ENCODE results near the gene PTGS2.

The PTGS2 gene

GRCh38 chr1:186681801-186682200, 1.6 kb upstream of the PTGS2 start:
- H3K4me3 ChIP-seq (ENCODE audit: low read depth, low read length), result peak overlapping the region; percentile 85
- TF ChIP-seq, protein P1, sequence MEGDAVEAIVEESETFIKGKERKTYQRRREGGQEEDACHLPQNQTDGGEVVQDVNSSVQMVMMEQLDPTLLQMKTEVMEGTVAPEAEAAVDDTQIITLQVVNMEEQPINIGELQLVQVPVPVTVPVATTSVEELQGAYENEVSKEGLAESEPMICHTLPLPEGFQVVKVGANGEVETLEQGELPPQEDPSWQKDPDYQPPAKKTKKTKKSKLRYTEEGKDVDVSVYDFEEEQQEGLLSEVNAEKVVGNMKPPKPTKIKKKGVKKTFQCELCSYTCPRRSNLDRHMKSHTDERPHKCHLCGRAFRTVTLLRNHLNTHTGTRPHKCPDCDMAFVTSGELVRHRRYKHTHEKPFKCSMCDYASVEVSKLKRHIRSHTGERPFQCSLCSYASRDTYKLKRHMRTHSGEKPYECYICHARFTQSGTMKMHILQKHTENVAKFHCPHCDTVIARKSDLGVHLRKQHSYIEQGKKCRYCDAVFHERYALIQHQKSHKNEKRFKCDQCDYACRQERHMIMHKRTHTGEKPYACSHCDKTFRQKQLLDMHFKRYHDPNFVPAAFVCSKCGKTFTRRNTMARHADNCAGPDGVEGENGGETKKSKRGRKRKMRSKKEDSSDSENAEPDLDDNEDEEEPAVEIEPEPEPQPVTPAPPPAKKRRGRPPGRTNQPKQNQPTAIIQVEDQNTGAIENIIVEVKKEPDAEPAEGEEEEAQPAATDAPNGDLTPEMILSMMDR (conservative IDR thresholded peaks at IDR 0.05; ENCODE audit: low read depth, low read length), result no peak
- DNase-seq (ENCODE audit: low read depth), result peak; percentile 72

DNA sequence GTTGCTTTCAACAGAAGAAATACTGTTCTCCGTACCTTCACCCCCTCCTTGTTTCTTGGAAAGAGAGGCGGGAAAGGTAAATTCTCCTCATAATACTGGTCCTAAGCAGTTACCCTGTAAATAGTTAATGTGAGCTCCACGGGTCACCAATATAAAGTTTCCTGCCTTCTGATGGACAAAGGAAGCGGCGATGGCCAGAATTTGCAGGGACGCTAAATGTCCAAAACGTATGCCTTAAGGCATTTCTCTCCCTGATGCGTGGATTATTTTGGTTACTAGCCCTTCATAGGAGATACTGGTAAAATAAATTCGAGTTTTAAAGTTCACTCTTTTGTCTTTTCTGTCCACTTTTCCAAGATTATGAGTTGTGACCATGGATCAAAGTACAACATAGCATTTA, 898 bp upstream of the PTGS2 start:
- H3K4me3 ChIP-seq (ENCODE audit: low read depth, low read length), result peak overlapping the region; percentile 85
- TF ChIP-seq, protein P1 (conservative IDR thresholded peaks at IDR 0.05; ENCODE audit: low read depth, low read length), result no peak
- DNase-seq (ENCODE audit: low read depth), result peak; percentile 31

DNA sequence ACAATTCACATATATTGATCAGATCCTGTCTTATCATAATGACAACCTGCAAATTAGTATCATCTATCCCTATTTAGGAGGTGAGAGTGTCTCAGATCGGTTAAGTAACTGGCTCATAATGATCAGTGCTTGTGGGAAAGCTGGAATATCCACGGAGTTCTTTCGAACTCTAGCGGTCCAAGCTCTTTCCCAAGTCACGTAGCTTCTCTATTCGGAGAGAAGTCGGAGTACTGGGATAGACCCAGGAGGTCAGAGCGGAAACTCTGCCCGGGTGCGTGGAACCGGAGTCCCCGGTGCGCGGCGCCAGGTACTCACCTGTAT, 339 bp downstream of the PTGS2 start:
- peak overlapping the region; percentile 85 for H3K4me3 ChIP-seq (ENCODE audit: low read depth, low read length)
- DNase-seq (ENCODE audit: low read depth), result no peak
- TF ChIP-seq, protein P1 (conservative IDR thresholded peaks at IDR 0.05; ENCODE audit: low read depth, low read length), result no peak

DNA sequence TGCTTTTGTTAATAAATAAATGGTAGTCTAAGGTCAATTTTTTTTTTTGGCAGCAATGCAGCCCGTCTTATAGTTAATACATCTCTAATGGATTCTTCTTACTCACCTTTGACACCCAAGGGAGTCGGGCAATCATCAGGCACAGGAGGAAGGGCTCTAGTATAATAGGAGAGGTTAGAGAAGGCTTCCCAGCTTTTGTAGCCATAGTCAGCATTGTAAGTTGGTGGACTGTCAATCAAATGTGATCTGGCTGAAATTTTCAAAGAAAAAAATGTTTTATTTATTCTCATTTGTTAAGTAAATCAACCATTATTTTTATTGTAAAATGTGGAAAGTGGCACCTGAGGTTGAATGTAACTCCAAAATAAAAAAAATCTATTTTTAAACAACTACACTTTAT, 2.1 kb downstream of the PTGS2 start:
- H3K4me3 ChIP-seq (ENCODE audit: low read depth, low read length), result no peak overlapping the region
- TF ChIP-seq, protein P1 (conservative IDR thresholded peaks at IDR 0.05; ENCODE audit: low read depth, low read length), result no peak
- no peak for DNase-seq (ENCODE audit: low read depth)

DNA sequence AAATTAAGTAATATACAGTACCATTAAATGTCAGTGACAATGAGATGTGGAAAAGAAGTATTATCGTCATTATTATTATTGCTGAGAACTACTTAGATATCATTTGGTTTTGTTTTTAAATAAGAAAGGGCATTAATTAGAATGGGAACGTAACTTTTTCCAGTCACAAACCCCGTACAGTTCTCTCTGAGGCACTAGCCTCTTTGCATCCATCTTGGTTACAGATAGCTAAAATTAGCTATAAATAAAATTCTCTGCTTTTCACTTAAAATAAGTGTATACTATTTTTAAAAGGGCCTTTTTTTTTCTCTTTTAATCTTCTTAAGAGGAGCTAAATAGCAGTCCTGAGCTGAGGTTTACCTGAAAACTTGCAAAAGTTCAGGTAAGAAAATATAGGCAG, 7.6 kb downstream of the PTGS2 start:
- TF ChIP-seq, protein P1 (conservative IDR thresholded peaks at IDR 0.05; ENCODE audit: low read depth, low read length), result no peak
- no peak for DNase-seq (ENCODE audit: low read depth)

DNA sequence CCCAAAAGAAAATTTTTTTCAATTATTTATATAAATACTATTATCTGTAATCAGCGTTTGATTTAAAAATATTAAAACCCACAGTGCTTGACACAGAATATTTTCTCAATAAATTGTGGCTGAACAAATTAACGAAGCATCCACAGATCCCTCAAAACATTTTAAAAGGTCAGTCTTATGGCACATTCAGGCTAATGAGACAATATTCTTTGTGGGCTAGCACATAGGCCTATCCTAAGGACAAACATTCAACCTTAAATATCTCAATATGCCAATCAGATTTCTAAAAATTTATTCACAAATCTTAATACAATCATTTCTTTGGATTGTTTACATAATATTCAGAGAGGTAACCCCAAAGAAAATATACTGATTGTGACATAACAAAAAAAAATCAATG, 8.1 kb downstream of the PTGS2 start:
- DNase-seq (ENCODE audit: low read depth), result no peak
- TF ChIP-seq, protein P1 (conservative IDR thresholded peaks at IDR 0.05; ENCODE audit: low read depth, low read length), result no peak
- H3K4me3 ChIP-seq (ENCODE audit: low read depth, low read length), result no peak overlapping the region

More for the DNA sequence above, 7.6 kb downstream of the PTGS2 start:
- H3K4me3 ChIP-seq (ENCODE audit: low read depth, low read length), result no peak overlapping the region

GRCh38 chr1:186671136-186671825, 8.9 kb downstream of the PTGS2 start:
- DNase-seq (ENCODE audit: low read depth), result no peak
- TF ChIP-seq, protein P1 (conservative IDR thresholded peaks at IDR 0.05; ENCODE audit: low read depth, low read length), result no peak
- H3K4me3 ChIP-seq (ENCODE audit: low read depth, low read length), result no peak overlapping the region

Measured in choroid plexus epithelial cell (primary cell).